Measurements from ENCODE around the gene SYNGAP1.
"Not testable (repeated sequence)": the region's sequence is repeated elsewhere in the genome, so short reads cannot be mapped to it uniquely, and the experiment has no call there.

The SYNGAP1 gene

GRCh38 chr6:33399881-33400280 lies 20.0 kb upstream of the SYNGAP1 start:
- DNase-seq (ENCODE audit: low read depth in 2 of 2, low spot score in 1 of 2), result not testable (repeated sequence)

- DNase-seq (ENCODE audit: low read depth in 2 of 2, low spot score in 1 of 2), result no peak
Observed at GRCh38 chr6:33404884-33405283, 15.0 kb upstream of the SYNGAP1 start.

GRCh38 chr6:33405386-33405940 lies 14.4 kb upstream of the SYNGAP1 start:
- DNase-seq (ENCODE audit: low read depth in 2 of 2, low spot score in 1 of 2), result no peak

GRCh38 chr6:33406126-33406525 lies 13.7 kb upstream of the SYNGAP1 start:
- no peak for DNase-seq (ENCODE audit: low read depth in 2 of 2, low spot score in 1 of 2)

GRCh38 chr6:33407132-33407718 lies 12.6 kb upstream of the SYNGAP1 start:
- DNase-seq (ENCODE audit: low read depth in 2 of 2, low spot score in 1 of 2), result no peak

GRCh38 chr6:33410050-33410710 lies 9.7 kb upstream of the SYNGAP1 start:
- DNase-seq (ENCODE audit: low read depth in 2 of 2, low spot score in 1 of 2), result peak; percentile 96

GRCh38 chr6:33410711-33411631 lies 8.9 kb upstream of the SYNGAP1 start, which contains the start of gene PHF1:
TSS of gene PHF1 (plus strand) at chr6:33411014. CDS start at chr6:33412264, 1,250 bp downstream.
- peak in 1 of 2 donors; percentile 73 for DNase-seq (ENCODE audit: low read depth in 2 of 2, low spot score in 1 of 2)

GRCh38 chr6:33411632-33412005 lies 8.2 kb upstream of the SYNGAP1 start:
- no peak for DNase-seq (ENCODE audit: low read depth in 2 of 2, low spot score in 1 of 2)

- DNase-seq (ENCODE audit: low read depth in 2 of 2, low spot score in 1 of 2), result no peak
Observed at GRCh38 chr6:33412140-33413009, 7.5 kb upstream of the SYNGAP1 start.

- DNase-seq (ENCODE audit: low read depth in 2 of 2, low spot score in 1 of 2), result no peak
Observed at GRCh38 chr6:33413241-33414120, 6.4 kb upstream of the SYNGAP1 start.

- DNase-seq (ENCODE audit: low read depth in 2 of 2, low spot score in 1 of 2), result no peak
Observed at GRCh38 chr6:33414592-33415271, 5.1 kb upstream of the SYNGAP1 start.

GRCh38 chr6:33415831-33416230 lies 4.0 kb upstream of the SYNGAP1 start:
- no peak for DNase-seq (ENCODE audit: low read depth in 2 of 2, low spot score in 1 of 2)

GRCh38 chr6:33416386-33417127 lies 3.3 kb upstream of the SYNGAP1 start:
- DNase-seq (ENCODE audit: low read depth in 2 of 2, low spot score in 1 of 2), result no peak

- DNase-seq (ENCODE audit: low read depth in 2 of 2, low spot score in 1 of 2), result no peak
Observed at GRCh38 chr6:33417128-33417902, 2.5 kb upstream of the SYNGAP1 start.

GRCh38 chr6:33417903-33418689 lies 1.8 kb upstream of the SYNGAP1 start, which contains the start of gene CUTA:
TSS of gene CUTA (minus strand) at chr6:33418107. CDS start at chr6:33418000, 107 bp downstream.
- DNase-seq (ENCODE audit: low read depth in 2 of 2, low spot score in 1 of 2), result peak; percentile 95 to 99

- DNase-seq (ENCODE audit: low read depth in 2 of 2, low spot score in 1 of 2), result no peak
Observed at GRCh38 chr6:33418690-33419291, 1.1 kb upstream of the SYNGAP1 start.

Data from stimulated activated CD8-positive, alpha-beta memory T cell treated with anti-CD3 and anti-CD28 coated beads, Interleukin-4, amount 100 ng/mL, for 4 hours (primary cell).